WI38 (cell line): ENCODE data around the gene OGG1.

Experiments
- H3K4me3 ChIP-seq: 2 replicates; pipeline ENCODE4 v1.5.1; 2011; ENCODE audit warnings: low read depth, mild to moderate bottlenecking, control low read depth, low read length
- CTCF ChIP-seq: IDR thresholded peaks from 2 replicates; pipeline ENCODE4 v1.5.1; 2012; ENCODE audit warnings: low read depth, mild to moderate bottlenecking, control low read depth, low read length

OGG1 gene

GRCh38 chr3:9800529-9800928 lies 50.8 kb downstream of the OGG1 start:
- H3K4me3 ChIP-seq: no peak overlapping the region
- TF ChIP-seq CTCF: peak; percentile 15; the same call in 1 of the 2 replicates

GRCh38 chr3:9803494-9803893 lies 53.7 kb downstream of the OGG1 start:
- no peak for TF ChIP-seq CTCF
- H3K4me3 ChIP-seq: no peak overlapping the region

- no peak for TF ChIP-seq CTCF
- no peak overlapping the region for H3K4me3 ChIP-seq
These were observed 55.2 kb downstream of the OGG1 start for GRCh38 chr3:9804996-9805395.

- no peak for TF ChIP-seq CTCF
- H3K4me3 ChIP-seq: no peak overlapping the region
These were observed 56.4 kb downstream of the OGG1 start for GRCh38 chr3:9806137-9806536.
